ENCODE measurements around the gene NTN4.
"Not testable (repeated sequence)": the region's sequence is repeated elsewhere in the genome, so short reads cannot be mapped to it uniquely, and the experiment has no call there.

Gene NTN4

GRCh38 chr12:95742586-95742985 lies 48.0 kb downstream of the NTN4 start:
- DNase-seq: no peak

GRCh38 chr12:95741635-95742034 lies 48.9 kb downstream of the NTN4 start:
- no peak for DNase-seq

GRCh38 chr12:95740751-95741150 lies 49.8 kb downstream of the NTN4 start:
- no peak for DNase-seq

DNA sequence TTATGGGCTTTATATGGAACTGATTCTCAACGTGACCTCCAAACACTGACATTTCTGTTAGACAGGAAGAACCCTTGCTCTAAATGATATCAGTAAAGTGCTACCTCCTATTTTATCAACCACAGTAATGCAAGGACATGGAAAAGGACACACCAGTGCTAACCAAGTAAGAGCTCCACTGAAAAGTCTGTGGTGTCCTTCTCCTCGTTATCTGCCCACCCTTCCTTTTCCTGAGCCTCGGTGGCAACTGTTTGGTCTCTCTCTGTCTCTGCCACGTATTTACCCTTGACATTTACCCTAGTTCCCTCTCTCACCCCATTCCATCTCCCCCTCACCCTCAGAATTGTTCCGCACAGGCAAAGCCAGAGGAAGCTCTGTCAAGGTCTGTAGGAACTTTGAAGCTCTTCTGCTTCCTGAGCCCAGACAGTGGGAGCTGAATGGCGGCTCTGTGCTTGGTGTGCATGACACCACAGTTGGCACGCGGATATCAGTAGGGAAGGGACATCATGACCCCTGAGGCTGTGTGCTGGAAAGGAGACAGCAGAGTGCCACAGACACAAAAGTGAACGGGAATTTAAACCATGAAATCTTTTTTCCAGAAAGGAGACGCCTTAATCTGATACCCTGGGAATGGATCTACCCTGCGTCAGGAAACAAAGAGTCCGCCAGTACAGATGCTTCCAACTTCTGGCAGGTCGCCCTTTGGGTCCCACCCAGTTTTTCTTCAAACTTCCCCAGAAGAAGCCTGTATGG lies 50.8 kb downstream of the NTN4 start:
- DNase-seq: no peak

GRCh38 chr12:95738024-95738611 lies 52.4 kb downstream of the NTN4 start:
- no peak for DNase-seq

DNA sequence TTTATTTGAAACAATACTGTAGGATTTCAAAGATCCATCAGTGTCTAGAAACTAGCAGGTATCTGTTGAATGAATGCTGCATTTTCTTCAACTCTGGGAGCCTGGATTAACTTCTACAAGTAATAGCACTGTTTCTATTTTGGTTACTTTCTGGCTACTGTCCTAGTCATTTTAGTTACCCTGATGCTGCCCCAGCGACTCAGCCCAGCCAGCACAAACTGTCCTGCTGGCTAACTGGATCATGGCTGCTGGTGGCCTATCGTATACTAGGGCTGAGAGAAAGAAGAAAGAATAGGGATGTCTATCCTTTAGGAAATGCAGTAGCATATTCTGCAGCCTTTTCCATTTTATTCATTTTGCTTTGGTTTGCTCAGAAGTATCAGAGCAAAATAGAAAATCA lies 53.9 kb downstream of the NTN4 start:
- no peak for DNase-seq

DNA sequence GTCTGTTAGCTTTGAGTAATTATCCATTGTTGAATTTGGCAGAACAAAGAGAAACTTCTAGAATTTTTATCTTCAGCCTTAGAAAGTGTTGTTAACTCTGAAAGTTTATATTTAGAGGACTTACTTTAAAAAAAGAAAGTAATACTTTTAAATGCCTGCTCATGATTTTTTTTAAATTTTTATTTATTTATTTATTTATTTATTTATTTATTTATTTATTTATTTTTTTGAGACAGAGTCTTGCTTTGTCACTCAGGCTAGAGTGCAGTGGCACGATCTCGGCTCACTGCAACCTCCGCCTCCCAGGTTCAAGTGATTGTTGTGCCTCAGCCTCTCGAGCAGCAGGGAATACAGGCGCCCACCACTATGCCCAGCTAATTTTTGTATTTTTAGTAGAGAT lies 54.8 kb downstream of the NTN4 start:
- DNase-seq: not testable (repeated sequence)

DNA sequence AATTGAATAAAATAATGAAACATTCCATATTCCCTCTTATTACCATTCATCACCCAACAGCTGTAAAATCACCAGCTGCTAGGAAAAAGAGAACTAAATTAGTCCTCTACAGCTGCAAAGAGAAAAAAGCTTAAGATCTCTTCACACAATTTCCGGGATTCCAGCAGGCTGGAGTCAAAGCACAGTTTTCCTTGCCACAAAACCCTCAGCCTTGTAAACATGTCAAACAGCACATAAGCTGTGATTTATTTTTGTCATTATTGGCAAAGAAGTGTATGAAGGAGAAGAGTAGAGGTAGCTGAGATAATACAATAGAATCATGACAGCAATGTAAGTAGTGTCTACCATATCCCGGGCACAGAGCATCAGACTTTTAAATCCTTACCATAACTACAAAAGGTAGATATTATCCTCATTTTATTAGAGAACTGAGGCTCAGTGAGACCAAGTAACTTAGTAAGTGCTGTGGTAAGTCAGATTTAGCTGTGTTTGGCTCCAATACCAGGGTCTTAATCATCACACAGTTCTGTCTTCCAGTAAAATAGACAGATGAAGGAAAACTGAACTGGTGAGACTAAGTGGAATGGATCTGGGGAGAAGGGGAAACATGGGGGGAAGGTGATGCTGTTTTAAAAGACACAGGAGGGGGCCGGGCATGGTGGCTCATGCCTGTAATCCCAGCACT lies 57.3 kb downstream of the NTN4 start:
- DNase-seq: no peak

DNA sequence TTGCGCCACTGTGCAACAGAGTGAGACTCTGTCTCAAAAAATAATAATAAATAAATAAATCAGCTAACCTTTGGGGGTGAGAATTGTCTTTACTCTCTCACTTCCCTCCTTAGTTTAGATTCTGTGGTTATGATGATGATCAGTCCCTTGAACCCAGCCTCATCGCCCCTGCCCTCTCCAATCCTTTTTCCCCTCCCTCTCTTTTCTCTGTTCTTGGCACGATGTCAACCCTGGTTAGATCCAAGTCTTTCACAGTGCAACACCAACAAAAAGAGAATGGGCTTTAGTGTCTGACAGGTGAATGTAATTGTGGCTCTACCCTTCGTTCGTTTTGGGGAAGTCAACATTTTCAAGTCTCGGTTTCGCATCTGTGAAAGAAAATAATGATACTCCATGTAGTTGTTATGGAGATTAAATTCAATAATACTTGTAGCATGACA lies 59.0 kb downstream of the NTN4 start:
- no peak for DNase-seq

DNA sequence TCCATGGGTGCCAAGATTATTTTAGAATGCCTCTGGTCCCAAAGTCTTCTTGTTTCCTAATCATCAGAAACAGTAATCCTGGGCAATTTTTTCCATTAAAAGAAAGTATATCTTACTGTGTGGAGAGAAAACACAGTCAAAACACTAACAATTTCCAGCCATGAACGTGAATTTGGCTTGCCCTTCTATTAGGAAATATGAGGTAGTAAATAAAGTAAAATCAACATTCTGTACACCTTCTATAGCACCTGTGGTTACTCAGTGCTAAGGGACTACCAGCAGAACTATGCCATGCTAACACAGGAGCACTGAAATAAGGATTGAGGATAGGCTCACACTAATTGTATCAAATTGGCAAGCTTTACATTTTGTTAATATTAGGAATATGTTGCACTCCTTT lies 60.1 kb downstream of the NTN4 start:
- no peak for DNase-seq

GRCh38 chr12:95726903-95727302 lies 63.7 kb downstream of the NTN4 start:
- DNase-seq: no peak

- no peak for DNase-seq
Measured at GRCh38 chr12:95724767-95725166, 65.8 kb downstream of the NTN4 start.

DNA sequence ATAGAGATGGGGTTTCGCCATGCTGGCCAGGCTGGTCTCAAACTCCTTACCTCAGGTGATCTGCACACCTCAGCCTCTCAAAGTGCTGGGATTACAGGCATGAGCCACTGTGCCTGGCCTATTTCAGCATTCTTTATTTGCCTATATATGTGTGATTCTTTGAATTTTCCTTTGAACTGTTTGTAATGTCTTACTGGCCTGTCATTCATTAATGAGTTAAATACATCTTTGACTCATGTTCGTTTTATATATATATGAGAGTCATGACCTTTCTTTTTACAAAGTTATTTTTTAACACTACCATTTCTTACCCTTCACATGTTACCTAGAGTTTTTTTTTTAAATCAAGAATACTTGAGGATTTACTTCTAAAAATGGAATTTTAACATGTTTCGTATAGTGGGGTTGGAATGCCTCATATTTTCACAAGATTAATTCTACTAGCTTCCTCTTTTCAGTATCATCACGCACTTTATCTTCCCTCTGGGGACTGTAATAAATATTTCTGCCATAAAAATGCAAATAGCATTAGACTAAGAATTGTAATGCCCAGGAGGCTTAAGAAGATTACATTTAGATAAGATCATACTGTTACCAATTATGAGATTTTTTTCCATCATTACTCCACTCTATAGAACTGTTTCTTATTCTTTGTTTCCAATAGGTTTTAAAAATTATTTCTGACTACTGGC lies 66.7 kb downstream of the NTN4 start:
- no peak for DNase-seq

GRCh38 chr12:95721320-95721719 lies 69.2 kb downstream of the NTN4 start:
- no peak for DNase-seq

DNA sequence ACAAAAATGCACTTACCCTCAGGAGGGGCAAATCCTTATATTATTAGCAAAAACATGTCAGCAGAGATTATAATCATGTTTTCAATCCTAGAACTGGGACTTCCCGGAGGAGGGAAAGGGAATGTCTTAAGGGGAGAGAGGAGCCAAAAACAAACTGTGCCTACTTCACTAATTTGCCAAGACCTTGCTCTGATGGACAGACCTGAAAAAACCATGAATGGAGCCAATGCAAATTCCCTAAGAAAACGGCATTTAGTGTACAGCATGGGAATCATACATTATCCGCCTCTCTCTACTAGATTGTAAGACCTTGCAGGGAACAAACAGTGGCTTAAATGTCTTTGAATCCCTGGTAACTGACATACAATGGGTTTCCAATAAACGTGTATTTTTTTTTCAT lies 70.4 kb downstream of the NTN4 start:
- DNase-seq: no peak

- DNase-seq: no peak
Measured at GRCh38 chr12:95718772-95719171, 71.8 kb downstream of the NTN4 start.

DNA sequence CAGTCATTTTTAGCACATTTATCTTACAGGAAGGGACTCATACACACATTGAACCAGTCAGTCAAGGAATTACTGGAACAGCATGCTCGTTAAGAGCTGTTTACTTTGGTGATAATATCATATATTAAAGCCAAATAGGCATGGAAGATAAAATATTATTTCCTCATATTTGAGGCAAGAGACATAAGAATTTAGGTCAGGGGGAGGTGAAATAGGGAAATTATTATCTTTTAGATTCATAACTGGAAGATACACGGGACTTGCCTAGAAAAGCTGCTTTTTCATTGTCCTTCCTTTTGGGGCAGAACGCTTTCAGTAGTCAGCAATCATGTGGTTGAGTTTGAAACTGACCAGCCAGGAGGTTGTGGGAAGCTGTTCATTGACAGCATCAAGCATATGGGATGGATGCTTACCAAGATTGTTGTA lies 72.5 kb downstream of the NTN4 start:
- DNase-seq: no peak

GRCh38 chr12:95717316-95717928 lies 73.1 kb downstream of the NTN4 start:
- no peak for DNase-seq

DNA sequence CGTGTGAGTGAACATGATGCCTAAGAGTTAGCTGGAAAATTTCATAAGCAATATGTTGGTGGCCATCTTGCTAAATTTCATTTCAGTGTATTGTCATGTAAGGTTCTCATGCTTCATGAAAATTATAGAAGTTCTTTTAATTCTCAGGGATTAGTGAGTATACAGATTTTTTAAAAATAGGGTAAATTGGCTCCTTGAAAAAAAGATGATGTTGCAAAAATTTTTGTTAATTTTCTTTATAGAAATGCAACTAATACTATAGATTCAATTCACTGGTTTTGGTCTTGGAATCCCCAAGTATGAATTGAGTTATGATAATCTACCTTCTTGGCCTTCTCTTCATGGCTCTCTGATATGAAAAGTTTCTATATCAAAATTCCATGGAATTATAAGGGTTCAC lies 75.4 kb downstream of the NTN4 start:
- no peak for DNase-seq

DNA sequence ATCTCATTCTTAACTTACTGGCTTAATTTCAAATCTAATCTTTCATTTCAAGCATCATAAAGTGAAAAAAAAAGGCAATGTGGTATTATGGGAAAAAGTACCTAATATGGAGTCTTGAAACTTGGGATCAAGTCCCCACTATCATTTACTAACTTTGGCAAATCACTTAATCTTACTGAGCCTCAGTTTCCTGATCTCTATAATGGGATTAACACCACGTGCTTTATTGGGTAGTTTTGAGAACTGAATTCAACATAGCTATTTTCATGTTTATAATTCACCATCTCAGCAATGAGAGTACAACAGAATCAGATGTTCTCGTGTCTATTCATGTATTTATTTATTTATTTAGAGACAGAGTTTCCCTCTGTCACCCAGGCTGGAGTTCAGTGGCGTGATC lies 78.3 kb downstream of the NTN4 start:
- DNase-seq: no peak

DNA sequence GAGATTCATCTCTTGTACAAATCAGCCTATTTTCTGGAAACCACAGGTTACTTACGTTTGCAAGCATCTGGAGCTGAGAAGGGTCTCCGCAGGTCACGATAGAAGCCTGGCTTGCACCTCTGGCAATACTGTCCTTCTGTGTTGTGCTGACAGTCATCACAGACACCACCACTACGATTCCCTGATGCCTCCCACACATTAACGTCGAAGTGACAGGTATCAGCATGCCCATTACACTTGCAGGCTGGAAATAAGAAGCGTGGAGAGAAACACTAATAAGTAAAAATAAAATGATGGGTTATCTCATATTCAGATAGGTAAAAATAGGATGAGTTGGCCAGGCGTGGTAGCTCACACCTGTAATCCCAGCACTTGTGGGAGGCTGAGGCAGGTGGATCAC lies 80.2 kb downstream of the NTN4 start:
- DNase-seq: no peak

DNA sequence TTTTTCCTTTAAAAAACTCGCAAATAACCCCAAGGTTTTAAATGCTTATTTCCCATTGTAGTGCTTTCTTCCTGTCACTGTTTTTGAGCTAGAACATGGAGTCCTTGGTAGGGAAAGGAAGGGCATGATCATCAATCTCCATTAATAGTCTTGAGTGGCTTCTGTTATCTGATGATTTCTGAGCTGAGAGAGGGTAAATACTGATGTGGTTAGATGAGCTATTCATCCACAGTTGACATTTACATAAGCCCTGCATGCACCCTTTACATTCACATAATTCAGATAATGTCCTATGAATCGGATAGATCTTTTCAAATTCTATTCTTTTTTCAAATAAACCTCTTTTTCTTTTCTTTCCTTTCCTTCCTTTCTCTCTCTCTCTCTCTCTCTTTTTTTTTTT lies 81.4 kb downstream of the NTN4 start:
- no peak for DNase-seq

- DNase-seq: no peak
Measured at GRCh38 chr12:95705143-95705542, 85.4 kb downstream of the NTN4 start.

Measured in activated CD8-positive, alpha-beta memory T cell treated with anti-CD3 and anti-CD28 coated beads, Interleukin-2, amount 50 U/mL, for 48 hours (primary cell).